ENCODE data around the gene YIF1B.

Gene YIF1B

DNA sequence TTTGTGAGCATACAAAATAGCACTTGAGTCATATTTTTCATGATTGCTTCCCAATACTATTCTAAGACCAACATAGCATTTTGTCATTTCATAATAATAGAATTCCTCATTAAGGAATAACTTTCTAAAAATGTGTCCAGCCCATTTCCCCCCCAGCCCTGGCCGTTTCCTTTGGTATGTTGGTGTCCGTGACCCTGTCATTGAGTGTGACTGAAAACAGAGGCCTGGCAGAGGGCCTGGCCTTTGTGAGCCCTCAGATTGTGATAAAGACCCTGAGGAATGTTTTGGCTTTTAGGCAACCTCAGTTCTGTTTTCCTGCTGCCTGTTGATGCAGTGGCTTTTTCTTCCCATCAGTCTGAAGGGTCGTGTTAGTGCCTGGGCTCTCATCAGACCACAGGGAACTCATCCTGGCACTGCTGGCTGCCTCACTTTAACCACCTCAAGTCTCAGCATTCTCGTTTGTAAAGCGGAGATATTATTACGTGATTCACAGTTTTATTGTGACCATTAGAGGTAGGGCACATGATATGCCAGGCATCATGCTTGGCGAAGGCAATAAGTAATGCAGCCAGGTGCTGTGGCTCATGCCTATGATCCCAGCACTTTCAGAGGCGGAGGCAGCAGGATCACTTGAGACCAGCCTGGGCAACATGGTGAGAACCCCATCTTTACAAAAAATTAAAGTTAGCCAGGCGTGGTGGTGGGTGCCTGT, 37.6 kb downstream of the YIF1B start:
- Mint-ChIP-seq H3K4me3 (no peak overlapping the region), H3K9me3 (no peaks in the 10 kb centered on the region)

DNA sequence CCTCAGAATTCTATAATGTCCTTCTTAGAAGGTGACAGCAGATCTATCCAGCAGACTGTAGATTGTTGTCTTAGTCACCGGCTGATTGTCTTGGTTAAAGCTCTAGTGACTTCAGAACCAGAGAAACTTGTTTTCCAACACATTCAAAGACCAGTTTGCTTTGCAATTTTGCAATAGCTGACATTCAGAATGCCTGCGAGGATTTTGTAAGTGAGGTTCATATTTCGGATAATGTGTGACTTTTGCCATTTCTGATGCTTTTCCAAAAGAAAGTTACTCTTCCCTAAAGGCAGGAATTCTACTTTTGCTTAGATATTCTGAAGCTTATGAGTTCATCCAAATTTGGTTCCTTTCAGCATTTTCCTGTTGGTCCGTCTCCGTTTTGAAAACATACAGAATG, 38.2 kb downstream of the YIF1B start:
- H3K4me1 Mint-ChIP-seq: peaks cover 8% of the 10 kb centered on the region
- no peaks in the 10 kb centered on the region for H3K27me3 Mint-ChIP-seq
- no peaks in the 10 kb centered on the region for H3K36me3 Mint-ChIP-seq
- H3K9me3 Mint-ChIP-seq: no peaks in the 10 kb centered on the region
- H3K4me3 Mint-ChIP-seq: no peak overlapping the region
- no peak overlapping the region for H3K27ac Mint-ChIP-seq

More for the DNA sequence above, 37.6 kb downstream of the YIF1B start:
- H3K27ac Mint-ChIP-seq: peak overlapping the region; percentile 59
- no peaks in the 10 kb centered on the region for H3K27me3 Mint-ChIP-seq
- H3K4me1 Mint-ChIP-seq: peaks cover 8% of the 10 kb centered on the region
- H3K36me3 Mint-ChIP-seq: no peaks in the 10 kb centered on the region

DNA sequence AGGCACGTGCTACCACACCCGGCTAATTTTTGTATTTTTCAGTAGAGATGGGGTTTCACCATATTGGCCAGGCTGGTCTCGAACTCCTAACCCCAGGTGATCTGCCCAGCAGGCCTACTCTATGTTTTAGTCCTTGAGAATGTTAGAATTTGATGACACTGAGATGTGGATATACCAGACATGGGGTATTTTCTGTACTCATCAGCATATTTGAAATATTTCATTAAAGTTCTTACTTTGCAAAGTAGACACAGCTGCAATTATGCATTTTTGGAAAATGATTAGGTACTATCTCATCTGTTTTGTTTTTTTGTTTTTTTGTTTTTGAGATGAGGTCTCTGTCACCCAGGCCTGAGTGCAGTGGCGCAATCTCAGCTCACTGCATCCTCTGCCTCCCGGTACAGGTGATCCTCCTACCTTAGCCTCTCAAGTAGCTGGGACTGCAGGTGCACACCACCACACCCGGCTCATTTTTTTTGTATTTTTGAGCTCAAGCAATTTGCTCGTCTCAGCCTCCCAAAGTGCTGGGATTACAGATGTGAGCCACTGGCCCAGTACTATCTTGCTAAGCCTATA, 38.7 kb downstream of the YIF1B start:
- peaks cover 6% of the 10 kb centered on the region for H3K4me1 Mint-ChIP-seq
- H3K9me3 Mint-ChIP-seq: no peaks in the 10 kb centered on the region
- H3K36me3 Mint-ChIP-seq: no peaks in the 10 kb centered on the region
- no peaks in the 10 kb centered on the region for H3K27me3 Mint-ChIP-seq
- no peak overlapping the region for H3K4me3 Mint-ChIP-seq
- H3K27ac Mint-ChIP-seq: no peak overlapping the region

DNA sequence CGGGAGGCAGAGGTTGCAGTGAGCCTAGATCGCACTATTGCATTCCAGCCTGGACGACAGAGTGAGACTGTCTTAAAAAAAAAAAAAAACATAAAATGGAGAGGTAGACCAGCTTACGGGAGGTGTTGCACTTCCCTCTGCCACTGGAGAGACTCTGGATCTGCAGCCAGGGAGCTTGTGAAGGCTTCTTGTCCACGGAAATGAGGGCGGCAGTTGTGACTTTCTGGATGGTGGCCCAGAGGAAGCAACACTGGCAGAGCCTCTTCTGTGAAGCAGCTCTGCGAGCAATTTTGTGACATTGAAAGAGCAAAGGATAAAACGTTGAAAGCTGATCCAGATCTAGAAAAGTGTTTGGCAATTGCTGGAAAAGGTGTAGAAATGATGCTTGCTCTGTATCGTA, 41.0 kb downstream of the YIF1B start:
- H3K4me3 Mint-ChIP-seq: no peak overlapping the region
- no peaks in the 10 kb centered on the region for H3K27me3 Mint-ChIP-seq
- H3K9me3 Mint-ChIP-seq: no peaks in the 10 kb centered on the region
- H3K4me1 Mint-ChIP-seq: peaks cover 3% of the 10 kb centered on the region
- H3K27ac Mint-ChIP-seq: no peak overlapping the region
- H3K36me3 Mint-ChIP-seq: no peaks in the 10 kb centered on the region

DNA sequence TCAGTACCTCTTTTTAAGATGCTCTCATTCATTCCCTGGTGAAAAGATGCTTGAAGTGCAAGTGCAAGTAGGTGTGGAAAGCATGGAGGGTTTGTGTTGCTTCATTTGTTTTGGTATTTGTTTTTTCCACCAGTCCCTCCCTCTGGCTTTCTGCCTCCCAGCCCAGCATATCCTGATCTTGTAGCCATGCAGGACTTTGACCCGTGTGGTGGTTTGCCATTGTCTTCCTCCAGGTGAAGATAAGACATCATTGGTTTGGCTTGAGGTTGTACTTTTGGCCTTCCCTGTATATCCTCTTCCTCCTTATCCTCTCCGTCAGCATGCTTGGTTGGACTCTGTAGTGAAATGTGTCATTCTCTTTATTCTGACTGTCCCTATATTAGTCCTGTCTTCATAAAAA, 42.2 kb downstream of the YIF1B start:
- Mint-ChIP-seq H3K27me3 (no peaks in the 10 kb centered on the region), H3K4me1 (peaks cover 3% of the 10 kb centered on the region), H3K4me3 (no peak overlapping the region), H3K9me3 (no peaks in the 10 kb centered on the region), H3K27ac (no peak overlapping the region), H3K36me3 (no peaks in the 10 kb centered on the region)

DNA sequence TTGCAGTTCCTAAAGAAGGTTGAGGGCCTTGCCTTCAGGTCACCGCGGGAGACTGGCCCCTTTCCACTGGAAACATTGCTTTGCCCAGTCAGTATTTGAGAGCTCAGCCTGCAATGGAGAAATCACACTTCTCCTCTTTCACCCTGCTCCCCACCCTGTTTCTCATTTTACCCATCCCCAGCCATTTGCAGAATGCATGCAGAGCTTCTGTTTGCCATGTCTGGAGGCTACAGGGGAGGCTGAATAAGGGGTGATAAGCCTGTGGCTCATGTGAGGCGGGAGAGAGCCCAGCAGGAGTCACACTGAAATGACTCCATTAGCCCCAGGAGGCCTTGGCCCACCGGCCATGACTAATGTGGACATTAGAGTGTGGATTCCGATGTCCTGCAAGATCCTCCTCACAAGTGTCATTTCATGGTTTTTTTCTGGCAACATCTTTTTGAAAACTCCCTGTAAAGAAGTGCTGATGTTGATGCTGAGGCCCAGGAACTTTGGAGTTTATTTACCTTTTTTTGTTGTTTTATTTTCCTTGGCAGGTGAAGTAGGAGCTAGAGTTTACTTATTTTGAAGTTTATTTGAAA, 45.1 kb downstream of the YIF1B start:
- H3K27ac Mint-ChIP-seq: no peak overlapping the region
- no peak overlapping the region for H3K4me3 Mint-ChIP-seq
- no peaks in the 10 kb centered on the region for H3K36me3 Mint-ChIP-seq
- no peaks in the 10 kb centered on the region for H3K9me3 Mint-ChIP-seq
- H3K4me1 Mint-ChIP-seq: peaks cover 25% of the 10 kb centered on the region
- H3K27me3 Mint-ChIP-seq: no peaks in the 10 kb centered on the region

DNA sequence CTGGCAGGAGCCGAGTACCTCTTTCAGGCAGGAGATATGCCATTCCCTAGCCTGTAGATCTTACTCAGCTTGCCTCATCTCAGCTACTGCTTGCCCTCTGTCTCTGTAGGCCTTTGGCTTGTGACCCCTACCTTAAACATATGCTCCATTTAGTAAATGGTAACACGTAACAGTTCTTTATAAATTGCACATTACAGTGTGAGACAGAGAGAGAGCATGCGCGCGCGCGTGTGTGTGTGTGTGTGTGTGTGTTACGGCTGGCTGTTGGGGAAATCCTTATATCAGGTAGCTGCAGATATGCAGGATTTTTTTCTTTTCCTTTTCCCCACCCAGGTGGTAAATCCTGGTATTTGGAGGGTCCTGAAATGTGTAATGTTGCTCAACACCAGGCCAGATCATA, 47.2 kb downstream of the YIF1B start:
- Mint-ChIP-seq H3K27me3 (no peaks in the 10 kb centered on the region), H3K4me1 (peaks cover 39% of the 10 kb centered on the region), H3K9me3 (no peaks in the 10 kb centered on the region), H3K4me3 (no peak overlapping the region), H3K27ac (no peak overlapping the region), H3K36me3 (no peaks in the 10 kb centered on the region)

DNA sequence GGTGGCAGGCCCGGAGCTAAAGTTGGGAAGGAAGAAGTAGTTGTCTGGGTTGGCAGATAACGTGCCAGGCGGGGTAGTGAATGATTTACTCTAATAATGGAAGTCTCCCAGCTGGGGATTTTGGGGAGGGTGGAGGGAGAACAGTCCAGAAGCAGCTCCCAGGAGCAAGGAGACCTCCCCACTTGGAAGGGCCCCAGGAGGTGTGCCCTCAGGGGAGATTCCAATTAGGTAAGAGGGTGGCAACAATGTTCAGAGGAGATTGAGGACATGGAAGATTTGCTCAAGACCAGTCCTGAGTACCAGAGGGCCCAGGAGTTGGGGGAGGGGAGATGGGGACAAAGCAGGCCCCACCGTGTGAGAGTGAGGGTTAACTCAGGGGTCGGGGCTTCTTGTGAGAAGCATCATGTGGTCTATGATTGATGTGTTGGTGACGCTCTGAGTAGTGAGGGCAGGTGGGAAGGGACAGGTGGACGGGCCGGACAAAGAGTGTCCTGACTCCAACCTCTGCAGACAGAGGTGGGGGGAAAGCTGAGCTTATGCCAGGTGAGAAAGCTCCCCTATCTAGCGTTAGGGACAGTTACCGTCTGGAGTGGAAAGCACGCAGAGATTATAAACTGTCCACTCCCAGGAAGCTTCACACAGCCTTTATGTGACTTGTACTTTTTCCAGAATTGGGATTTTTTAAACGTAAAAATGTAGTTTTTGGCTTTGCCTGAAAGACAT, 47.8 kb downstream of the YIF1B start:
- peaks cover 41% of the 10 kb centered on the region for H3K4me1 Mint-ChIP-seq
- H3K27me3 Mint-ChIP-seq: no peaks in the 10 kb centered on the region
- no peaks in the 10 kb centered on the region for H3K9me3 Mint-ChIP-seq
- H3K36me3 Mint-ChIP-seq: no peaks in the 10 kb centered on the region
- H3K27ac Mint-ChIP-seq: peak overlapping the region; percentile 20
- no peak overlapping the region for H3K4me3 Mint-ChIP-seq

DNA sequence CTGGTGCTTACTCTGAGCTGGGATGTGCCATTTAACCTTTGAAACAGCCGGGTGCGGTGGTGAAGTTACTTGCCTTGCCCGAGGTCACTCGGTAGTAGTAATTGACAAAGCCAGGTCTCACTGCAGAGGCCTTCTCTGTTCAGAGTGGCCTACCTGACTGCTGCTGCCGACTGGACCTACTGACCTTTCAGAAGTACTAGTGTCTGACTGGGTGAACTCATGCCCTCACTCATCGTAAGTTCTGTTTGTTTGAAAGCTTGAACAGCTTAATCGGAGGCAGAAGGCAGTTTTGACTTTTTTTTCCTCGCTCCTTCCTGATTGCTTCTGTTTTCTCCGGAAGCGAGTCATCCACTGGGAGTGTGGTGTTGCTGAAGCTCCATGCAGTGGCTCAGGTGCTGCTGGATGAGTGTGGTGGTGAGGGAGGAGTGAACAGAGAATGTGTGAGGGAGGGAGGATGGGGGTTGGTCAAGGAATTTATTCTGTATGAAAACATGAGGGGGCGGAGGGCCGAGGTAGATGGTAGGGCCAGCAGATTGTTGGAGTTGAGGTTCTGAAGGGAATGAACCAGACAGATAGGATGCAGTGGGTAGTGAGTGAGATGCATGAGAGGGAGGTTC, 48.7 kb downstream of the YIF1B start:
- Mint-ChIP-seq H3K4me1 (peaks cover 41% of the 10 kb centered on the region), H3K4me3 (no peak overlapping the region), H3K27ac (no peak overlapping the region), H3K27me3 (no peaks in the 10 kb centered on the region), H3K36me3 (no peaks in the 10 kb centered on the region), H3K9me3 (no peaks in the 10 kb centered on the region)

DNA sequence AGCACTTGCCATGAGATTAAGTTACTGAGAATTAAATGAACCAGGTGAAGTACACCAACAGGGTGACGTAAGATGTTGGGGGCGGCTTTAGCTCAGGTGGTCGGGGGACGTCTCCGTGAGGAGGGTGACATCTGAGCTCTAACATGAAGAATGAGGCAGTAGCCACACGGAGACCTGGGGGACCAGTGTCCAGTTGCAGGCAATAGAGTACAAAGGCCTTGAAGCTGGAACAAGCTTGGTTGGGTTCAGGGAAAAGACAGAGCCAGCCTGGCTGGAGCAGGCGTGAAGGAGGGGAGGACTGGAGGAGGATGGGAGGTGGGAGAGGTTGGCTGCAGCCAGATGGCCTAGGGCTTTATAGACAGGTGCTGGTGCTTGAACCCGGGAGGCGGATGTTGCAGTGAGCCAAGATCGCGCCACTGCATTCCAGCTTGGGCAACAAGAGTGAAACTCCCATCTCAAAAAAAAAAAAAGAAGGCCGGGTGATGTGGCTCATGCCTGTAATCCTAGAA, 49.8 kb downstream of the YIF1B start:
- Mint-ChIP-seq H3K36me3 (no peaks in the 10 kb centered on the region), H3K27ac (peak overlapping the region; percentile 62), H3K4me1 (peaks cover 41% of the 10 kb centered on the region), H3K27me3 (no peaks in the 10 kb centered on the region), H3K4me3 (peak overlapping the region; percentile 84), H3K9me3 (no peaks in the 10 kb centered on the region)

DNA sequence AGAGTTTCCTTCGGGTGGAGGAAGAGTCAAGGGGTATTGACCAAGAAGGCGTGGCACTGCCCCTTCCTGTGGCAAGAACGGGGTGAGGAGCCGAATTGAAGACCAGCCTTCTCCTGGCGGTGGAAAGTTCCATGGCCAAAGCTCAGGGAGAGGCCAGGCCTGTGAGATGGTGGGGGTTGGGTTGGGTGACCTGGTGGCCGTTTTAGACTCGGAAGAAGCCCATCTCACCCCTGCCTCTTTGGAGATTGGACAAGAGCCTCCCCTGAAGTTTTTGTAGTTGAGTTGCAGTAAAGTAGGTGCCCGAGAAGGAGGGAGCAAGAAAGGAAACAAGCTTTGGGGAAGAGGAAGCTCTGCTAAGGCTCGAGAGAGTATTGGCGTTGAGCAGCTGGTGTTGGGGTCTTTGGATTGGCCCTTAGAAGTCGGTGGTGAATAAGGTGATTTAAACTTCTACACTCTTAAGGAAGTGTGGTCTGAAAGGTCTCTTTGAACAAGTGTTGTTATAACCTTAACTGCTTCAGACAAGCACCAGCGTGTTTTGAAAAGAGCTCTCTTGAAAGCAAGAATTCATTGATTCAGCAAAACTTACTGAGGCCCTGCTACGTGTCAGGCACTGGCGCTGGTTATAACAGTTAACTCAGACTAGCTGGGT, 50.4 kb downstream of the YIF1B start:
- Mint-ChIP-seq H3K27me3 (no peaks in the 10 kb centered on the region), H3K4me3 (peak overlapping the region; percentile 84), H3K4me1 (peaks cover 41% of the 10 kb centered on the region), H3K36me3 (no peaks in the 10 kb centered on the region), H3K27ac (peak overlapping the region; percentile 66), H3K9me3 (no peaks in the 10 kb centered on the region)

DNA sequence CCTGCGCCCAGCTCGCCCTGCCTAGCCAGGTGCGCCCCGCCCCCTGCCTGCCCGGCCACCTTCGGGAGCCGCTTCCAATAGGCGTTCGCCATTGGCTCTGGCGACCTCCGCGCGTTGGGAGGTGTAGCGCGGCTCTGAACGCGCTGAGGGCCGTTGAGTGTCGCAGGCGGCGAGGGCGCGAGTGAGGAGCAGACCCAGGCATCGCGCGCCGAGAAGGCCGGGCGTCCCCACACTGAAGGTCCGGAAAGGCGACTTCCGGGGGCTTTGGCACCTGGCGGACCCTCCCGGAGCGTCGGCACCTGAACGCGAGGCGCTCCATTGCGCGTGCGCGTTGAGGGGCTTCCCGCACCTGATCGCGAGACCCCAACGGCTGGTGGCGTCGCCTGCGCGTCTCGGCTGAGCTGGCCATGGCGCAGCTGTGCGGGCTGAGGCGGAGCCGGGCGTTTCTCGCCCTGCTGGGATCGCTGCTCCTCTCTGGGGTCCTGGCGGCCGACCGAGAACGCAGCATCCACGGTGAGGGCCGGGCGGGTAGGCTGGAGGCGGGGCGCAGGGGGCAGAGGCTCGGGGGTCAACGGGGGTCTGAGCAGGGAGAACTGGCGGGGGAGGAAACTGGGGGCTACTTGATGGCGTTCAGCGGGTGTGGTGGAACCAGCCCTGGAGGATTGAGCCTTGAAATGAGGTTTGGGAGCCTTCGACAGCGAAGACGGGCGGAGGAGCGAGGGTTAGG, 51.1 kb downstream of the YIF1B start, which contains the start of gene SPINT2:
Gene SPINT2 (plus strand): TSS at position 88 of the 727 bp plus-strand sequence. CDS start 320 bp downstream, at position 408.
- Mint-ChIP-seq H3K4me1 (peaks cover 37% of the 10 kb centered on the region), H3K27ac (peak within 1 kb of the TSS; percentile 84), H3K27me3 (no peaks in the 10 kb centered on the region), H3K4me3 (peak within 1 kb of the TSS; percentile 85), H3K9me3 (no peaks in the 10 kb centered on the region), H3K36me3 (no peaks in the 10 kb centered on the region)

DNA sequence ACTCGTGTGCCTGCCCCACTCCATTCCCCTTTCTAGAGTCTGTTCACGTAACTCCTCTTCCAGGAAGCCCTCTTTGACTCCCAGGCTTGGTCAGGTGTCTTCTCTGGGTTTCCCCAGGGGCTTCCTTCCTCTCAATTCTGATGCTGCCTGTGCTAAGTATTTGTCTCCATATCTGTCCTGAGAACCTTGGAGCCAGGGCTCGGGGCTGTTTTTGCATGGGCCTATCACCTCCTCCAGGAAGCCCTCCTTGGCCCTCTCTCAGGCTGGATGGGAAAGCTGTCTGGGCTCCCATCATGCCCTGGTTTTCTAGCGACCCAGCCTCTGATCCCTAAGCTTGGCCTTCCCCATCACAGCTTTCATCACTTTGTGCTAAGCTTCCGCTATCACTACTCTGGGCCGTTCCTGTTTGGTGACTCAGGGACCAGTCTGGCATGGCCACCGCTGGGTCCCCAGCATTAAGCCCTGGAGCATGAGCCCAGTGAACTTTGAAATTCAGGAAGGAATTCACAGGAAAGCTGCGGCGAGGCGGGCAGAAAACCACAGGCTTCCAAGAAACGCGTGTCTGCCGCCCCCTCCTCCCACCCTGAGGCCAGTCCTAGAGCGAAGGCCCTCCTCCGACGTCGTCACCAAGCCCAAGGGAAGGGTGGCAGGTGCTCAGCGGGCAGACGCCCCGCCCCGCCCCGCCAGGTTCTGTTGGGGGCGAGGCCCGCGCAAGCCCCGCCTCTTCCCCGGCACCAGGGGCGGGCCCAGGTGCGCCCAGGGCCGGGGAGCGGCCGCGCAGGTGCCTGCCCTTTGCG, 51.9 kb downstream of the YIF1B start:
- no peaks in the 10 kb centered on the region for H3K9me3 Mint-ChIP-seq
- peaks cover 2% of the 10 kb centered on the region for H3K27me3 Mint-ChIP-seq
- no peaks in the 10 kb centered on the region for H3K36me3 Mint-ChIP-seq
- H3K4me1 Mint-ChIP-seq: peaks cover 37% of the 10 kb centered on the region
- peak overlapping the region; percentile 84 for H3K27ac Mint-ChIP-seq
- peak overlapping the region; percentile 85 for H3K4me3 Mint-ChIP-seq
